Measurements from ENCODE around the gene SIRPD. TPM values are rescaled to one million over a fixed set of nuclear protein-coding genes. Genes with fewer than 3 reads are reported as not detected.
"Not testable (repeated sequence)": the region's sequence is repeated elsewhere in the genome, so short reads cannot be mapped to it uniquely, and the experiment has no call there.

SIRPD gene
- total RNA-seq, 1 experiment from 2014 or later = not detected

DNA sequence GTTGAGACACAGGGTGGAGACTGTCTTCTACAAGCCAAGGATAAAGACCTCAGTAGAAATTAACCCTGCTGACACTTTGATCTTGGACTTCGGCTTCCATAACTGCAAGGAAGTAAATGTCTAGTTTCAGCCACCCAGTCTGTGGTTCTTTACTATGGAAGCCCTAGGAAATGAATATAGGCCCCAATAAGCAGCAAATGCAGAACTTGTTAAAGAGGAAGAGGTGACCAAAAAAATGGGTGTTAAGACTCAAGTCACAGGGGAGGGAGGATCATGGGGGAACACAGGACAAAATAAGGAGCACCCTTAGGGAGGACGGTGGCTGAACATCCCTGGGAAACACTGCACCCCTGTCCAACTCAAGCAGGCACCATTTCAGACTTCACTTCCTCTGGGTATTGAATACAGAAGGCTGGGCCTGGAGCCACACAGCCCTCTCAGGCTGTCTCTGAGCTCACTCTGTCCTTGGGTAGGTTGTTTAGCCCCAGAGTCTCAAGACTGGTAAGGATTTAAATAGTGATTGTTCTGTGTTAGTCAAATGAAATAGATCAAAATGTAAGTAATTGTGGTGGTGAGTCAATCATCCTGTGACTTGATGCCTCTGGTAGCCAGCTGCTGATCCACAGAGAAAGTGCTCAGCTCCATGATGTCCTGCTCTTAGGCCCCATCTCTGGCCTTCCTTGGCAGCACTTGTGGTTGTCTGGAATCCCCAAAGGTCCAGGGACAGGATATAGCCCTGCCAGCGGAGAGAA is 30.5 kb upstream of the SIRPD start:
- BruUV-seq (replicated peaks) = no TSS peak
- Mint-ChIP-seq H3K27me3 (ENCODE audit: insufficient read depth, unreplicated experiment) (no peaks in the 10 kb centered on the region), H3K9me3 (ENCODE audit: unreplicated experiment) (no peaks in the 10 kb centered on the region), H3K4me1 (ENCODE audit: insufficient read depth, unreplicated experiment) (no peaks in the 10 kb centered on the region), H3K27ac (ENCODE audit: low read depth, unreplicated experiment) (no peak overlapping the region), H3K36me3 (ENCODE audit: insufficient read depth, unreplicated experiment) (no peaks in the 10 kb centered on the region), H3K4me3 (ENCODE audit: unreplicated experiment) (no peak overlapping the region)
- TF ChIP-seq CTCF (IDR thresholded peaks at IDR 0.05; ENCODE audit: unreplicated experiment) = no peak
- CTCF ChIA-PET = no interaction called here
- intact Hi-C loops (cut with micrococcal nuclease) = no loop called here
- no peak for DNase-seq (ENCODE audit: unreplicated experiment)
- POLR2A ChIA-PET = no interaction called here

DNA sequence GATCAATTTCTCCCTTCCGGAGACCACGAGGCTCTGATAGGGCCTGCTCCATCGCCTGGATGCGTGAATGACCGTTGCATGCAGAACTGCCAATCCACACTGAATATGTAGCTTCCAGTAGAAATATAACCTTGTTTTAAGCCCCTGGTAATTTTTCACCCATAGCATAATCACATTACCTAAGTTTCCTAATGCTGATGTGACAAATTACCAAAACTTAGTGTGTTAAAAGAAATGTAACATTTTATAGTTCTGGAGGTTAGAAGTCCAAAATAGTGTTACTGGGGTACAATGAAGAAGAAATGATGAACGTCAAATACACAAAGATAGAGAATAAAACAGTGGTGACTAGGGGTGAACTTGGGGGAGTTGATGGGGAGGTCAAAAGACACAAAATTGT is 22.0 kb upstream of the SIRPD start:
- CTCF ChIA-PET = interaction anchor here (0.6 kb wide), 1 partner anchor 512 kb away, joined by 3 read pairs; no protein-coding TSS in a partner anchor
- TF ChIP-seq CTCF (IDR thresholded peaks at IDR 0.05; ENCODE audit: unreplicated experiment) = no peak
- POLR2A ChIA-PET = no interaction called here
- no peaks in the 10 kb centered on the region for H3K9me3 Mint-ChIP-seq (ENCODE audit: unreplicated experiment)
- no peaks in the 10 kb centered on the region for H3K36me3 Mint-ChIP-seq (ENCODE audit: insufficient read depth, unreplicated experiment)
- no TSS peak for BruUV-seq (replicated peaks)
- H3K4me3 Mint-ChIP-seq (ENCODE audit: unreplicated experiment) = no peak overlapping the region
- DNase-seq (ENCODE audit: unreplicated experiment) = no peak
- H3K27me3 Mint-ChIP-seq (ENCODE audit: insufficient read depth, unreplicated experiment) = no peaks in the 10 kb centered on the region
- peaks cover 6% of the 10 kb centered on the region for H3K4me1 Mint-ChIP-seq (ENCODE audit: insufficient read depth, unreplicated experiment)
- H3K27ac Mint-ChIP-seq (ENCODE audit: low read depth, unreplicated experiment) = no peak overlapping the region
- intact Hi-C loops (cut with micrococcal nuclease) = no loop called here

GRCh38 chr20:1577906-1578305 is 20.4 kb upstream of the SIRPD start:
- H3K27ac Mint-ChIP-seq (ENCODE audit: low read depth, unreplicated experiment) = no peak overlapping the region
- no peaks in the 10 kb centered on the region for H3K27me3 Mint-ChIP-seq (ENCODE audit: insufficient read depth, unreplicated experiment)
- ChIA-PET CTCF (interaction anchor here (0.6 to 1.5 kb wide), 2 partner anchors 38 to 621 kb away, joined by 3 read pairs; no protein-coding TSS in a partner anchor), POLR2A (no interaction called here)
- H3K4me3 Mint-ChIP-seq (ENCODE audit: unreplicated experiment) = no peak overlapping the region
- no peaks in the 10 kb centered on the region for H3K36me3 Mint-ChIP-seq (ENCODE audit: insufficient read depth, unreplicated experiment)
- intact Hi-C loops (cut with micrococcal nuclease) = no loop called here
- DNase-seq (ENCODE audit: unreplicated experiment) = no peak
- no peaks in the 10 kb centered on the region for H3K9me3 Mint-ChIP-seq (ENCODE audit: unreplicated experiment)
- no TSS peak for BruUV-seq (replicated peaks)
- peaks cover 6% of the 10 kb centered on the region for H3K4me1 Mint-ChIP-seq (ENCODE audit: insufficient read depth, unreplicated experiment)
- TF ChIP-seq CTCF (IDR thresholded peaks at IDR 0.05; ENCODE audit: unreplicated experiment) = no peak

- H3K36me3 Mint-ChIP-seq (ENCODE audit: insufficient read depth, unreplicated experiment) = not testable (repeated sequence)
These were observed 19.8 kb upstream of the SIRPD start for GRCh38 chr20:1577313-1577712.

More at GRCh38 chr20:1577313-1577712, 19.8 kb upstream of the SIRPD start:
- DNase-seq (ENCODE audit: unreplicated experiment); H3K4me3 Mint-ChIP-seq (ENCODE audit: unreplicated experiment); H3K27me3 Mint-ChIP-seq (ENCODE audit: insufficient read depth, unreplicated experiment); BruUV-seq (replicated peaks); H3K9me3 Mint-ChIP-seq (ENCODE audit: unreplicated experiment); intact Hi-C loops (cut with micrococcal nuclease); H3K4me1 Mint-ChIP-seq (ENCODE audit: insufficient read depth, unreplicated experiment); H3K27ac Mint-ChIP-seq (ENCODE audit: low read depth, unreplicated experiment): not testable (repeated sequence)
- CTCF ChIA-PET = interaction anchor here (0.6 to 1.5 kb wide), 3 partner anchors 38 to 1068 kb away, joined by 3 read pairs; no protein-coding TSS in a partner anchor
- POLR2A ChIA-PET = interaction anchor here (0.9 kb wide), 1 partner anchor 87 kb away, joined by 3 read pairs; no protein-coding TSS in a partner anchor
